Measurements from ENCODE around the gene RNF44.
"Not testable (repeated sequence)": the region's sequence is repeated elsewhere in the genome, so short reads cannot be mapped to it uniquely, and the experiment has no call there.

Gene RNF44

DNA sequence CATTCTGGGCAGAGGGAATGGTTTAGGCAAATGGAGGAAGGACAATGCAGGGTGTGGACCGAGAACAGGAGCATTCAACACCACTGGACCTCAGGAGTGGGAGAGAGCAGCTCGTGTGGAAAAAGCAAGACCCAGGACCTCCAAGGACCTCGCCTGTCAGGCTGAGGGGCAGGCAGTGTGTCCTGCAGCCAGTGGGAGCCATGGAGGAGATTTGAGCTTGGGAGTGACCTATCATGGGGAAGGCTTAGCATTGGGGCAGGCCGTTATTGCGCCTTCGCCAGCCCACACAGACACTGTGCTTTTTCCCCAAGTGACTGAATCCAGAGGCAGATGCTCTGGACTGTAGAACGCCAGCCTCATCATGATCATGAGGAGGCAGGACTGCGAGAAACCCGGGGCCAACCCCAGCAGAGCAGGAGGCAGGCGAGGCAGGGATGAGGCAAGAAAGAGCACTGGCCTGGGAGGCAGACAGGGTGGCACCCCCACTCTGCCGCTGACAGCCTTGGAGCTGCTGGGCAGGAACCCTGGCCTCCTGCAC lies 15.2 kb upstream of the RNF44 start:
- no peak for DNase-seq (ENCODE audit: low read depth)

DNA sequence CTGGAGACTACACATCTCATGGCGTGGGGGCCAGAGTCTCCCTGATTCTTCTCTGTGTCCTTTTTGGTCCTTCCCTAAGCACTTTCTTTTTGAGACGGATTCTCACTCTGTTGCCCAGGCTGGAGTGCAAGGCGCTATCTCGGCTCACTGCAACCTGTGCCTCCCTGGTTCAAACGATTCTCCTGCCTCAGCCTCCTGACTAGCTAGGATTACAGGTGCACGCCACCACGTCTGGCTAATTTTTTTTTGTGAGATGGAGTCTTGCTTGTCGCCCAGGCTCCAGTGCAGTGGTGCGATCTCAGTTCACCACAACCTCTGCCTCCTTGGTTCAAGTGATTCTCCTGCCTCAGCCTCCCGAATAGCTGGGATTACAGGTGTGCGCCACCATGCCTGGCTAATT lies 13.7 kb upstream of the RNF44 start:
- not testable (repeated sequence) for DNase-seq (ENCODE audit: low read depth)

- no peak for DNase-seq (ENCODE audit: low read depth)
Observed at GRCh38 chr5:176550275-176550831, 13.2 kb upstream of the RNF44 start.

DNA sequence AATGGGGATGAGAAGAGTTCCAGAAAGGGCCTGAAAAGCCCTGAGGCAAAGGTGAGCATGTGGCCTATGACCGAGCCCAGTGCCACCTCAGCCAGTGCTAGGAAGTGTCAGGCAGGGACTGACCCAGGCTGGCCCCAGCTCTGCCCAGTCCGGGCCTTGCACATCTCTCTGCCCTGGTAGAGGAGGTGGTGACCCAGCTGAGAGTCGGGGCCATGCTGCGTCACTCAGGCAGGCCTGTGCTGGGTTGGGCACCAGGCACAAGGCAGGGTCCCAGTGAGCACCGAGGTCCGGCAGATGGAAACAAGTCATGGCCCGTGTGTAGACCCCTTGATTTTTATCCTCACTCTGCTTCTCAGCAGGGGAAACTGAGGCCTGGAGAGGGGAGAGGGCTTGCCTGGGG lies 12.7 kb upstream of the RNF44 start:
- DNase-seq (ENCODE audit: low read depth): no peak

DNA sequence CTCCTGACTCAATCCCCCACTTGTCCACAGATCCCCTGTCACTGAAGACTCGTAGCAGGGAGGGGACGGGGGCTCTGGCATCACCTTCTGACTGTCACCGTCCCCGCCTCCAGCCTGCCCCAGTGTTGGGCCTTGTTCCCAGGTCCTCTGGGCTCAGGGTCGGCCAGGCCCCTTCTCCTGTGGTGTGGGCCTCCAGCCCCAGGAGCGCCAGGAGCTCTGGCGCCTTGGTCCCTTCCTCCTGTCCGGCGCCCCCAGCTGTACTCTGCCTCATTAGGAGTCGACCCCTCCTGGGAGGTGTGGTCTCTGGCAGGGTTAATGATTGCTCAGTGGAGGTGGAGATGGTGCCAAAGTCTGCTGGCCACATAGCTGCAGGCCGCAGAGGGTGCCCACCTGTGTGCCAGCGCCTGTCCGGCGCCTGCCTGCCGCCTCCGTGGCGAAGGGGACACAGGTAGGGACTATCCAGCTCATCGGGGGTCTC lies 11.8 kb upstream of the RNF44 start, which contains the start of gene CDHR2:
Gene CDHR2, plus strand, starts transcription at position 376 of the 478 bp plus-strand sequence. CDS start 16,011 bp downstream, outside the sequence.
- no peak for DNase-seq (ENCODE audit: low read depth)

GRCh38 chr5:176547802-176548201 lies 10.6 kb upstream of the RNF44 start:
- no peak for DNase-seq (ENCODE audit: low read depth)

- no peak for DNase-seq (ENCODE audit: low read depth)
Observed at GRCh38 chr5:176545737-176546509, 8.7 kb upstream of the RNF44 start.

- no peak for DNase-seq (ENCODE audit: low read depth)
Observed at GRCh38 chr5:176545388-176545736, 8.2 kb upstream of the RNF44 start.

DNA sequence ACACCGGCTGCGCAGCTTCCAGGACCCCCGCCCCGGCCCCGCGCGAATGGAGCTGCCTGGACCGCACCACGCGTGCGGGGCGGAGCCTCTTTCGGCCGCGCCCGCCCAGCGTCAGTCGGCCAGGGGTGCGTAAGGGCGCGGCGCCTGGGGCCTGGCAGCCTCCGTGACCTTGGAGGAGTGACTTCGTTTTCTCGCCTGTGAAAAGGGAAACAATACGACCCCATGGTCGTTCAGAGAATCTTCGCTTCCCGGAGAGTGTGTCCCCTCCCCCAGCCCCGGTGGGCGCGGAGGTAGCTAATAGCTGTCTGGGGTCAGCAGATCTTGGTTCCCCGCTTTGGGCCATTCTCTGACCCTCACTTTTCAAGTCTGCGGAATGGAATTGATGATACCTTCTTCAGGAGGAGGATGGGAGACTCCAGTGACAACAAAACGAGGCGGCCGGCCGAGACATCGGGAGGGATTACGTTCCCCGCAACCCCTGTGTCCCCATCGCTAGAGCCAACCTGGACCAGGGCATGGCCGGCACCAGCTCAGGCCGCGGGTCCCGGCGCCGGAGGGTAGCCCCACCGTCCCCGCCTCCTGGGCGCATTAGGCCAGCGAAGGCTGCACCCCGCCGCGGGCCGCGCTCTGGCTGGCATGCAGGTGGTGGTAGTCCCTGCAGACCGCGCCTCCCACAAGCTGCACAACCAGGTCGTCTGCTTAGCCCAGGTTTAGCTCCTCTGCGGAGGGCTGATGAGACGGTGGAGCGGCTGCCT lies 6.4 kb upstream of the RNF44 start:
- no peak for DNase-seq (ENCODE audit: low read depth)

- DNase-seq (ENCODE audit: low read depth): no peak
Observed at GRCh38 chr5:176542596-176543427, 5.6 kb upstream of the RNF44 start.

- DNase-seq (ENCODE audit: low read depth): no peak
Observed at GRCh38 chr5:176542135-176542595, 5.0 kb upstream of the RNF44 start.

DNA sequence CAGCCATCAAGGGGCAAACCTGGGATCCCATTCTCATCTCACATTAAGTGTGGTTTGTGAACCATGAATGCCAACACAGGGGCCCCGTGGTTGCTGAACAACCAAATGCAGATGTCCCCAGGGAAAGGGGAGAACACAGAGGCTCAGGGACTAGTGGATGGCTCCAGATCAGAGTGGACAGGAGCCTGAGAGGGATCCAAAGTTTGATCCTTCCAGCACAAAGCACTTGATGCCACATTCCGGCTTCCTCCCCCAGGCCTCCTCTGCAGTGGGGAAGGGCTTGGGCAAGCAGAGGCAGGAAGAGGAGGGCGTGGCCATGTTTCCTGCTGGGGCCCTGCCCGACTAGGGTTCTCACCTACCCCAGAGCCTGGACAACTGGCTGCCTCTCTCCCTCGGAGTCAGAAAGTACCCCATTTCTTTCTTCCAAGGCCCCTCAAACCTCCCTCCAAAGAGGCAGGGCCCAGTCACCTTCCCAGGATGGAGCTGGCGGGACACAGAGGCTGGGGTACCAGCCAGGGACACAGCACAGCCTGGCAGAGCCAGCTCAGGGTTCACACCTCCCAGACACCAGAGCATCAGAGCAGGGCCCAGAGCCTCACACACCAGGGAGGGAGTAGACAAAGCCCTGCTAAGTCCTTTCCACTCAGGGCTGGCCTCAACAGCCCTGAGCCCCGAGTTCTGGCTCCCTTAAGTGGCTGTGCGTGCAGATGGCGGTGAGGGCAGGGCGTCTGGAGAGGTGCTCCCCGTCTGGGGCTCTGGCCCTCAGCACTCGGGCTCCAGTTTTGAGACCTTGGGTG lies 4.3 kb upstream of the RNF44 start:
- DNase-seq (ENCODE audit: low read depth): no peak

GRCh38 chr5:176540956-176541337 lies 3.7 kb upstream of the RNF44 start:
- DNase-seq (ENCODE audit: low read depth): no peak

GRCh38 chr5:176540476-176540899 lies 3.3 kb upstream of the RNF44 start:
- DNase-seq (ENCODE audit: low read depth): no peak

- DNase-seq (ENCODE audit: low read depth): no peak
Observed at GRCh38 chr5:176538989-176539384, 1.8 kb upstream of the RNF44 start.

GRCh38 chr5:176538230-176538988 lies 1.2 kb upstream of the RNF44 start:
- DNase-seq (ENCODE audit: low read depth): no peak

GRCh38 chr5:176537554-176538229 lies 490 bp upstream of the RNF44 start:
- DNase-seq (ENCODE audit: low read depth): peak; percentile 99

DNA sequence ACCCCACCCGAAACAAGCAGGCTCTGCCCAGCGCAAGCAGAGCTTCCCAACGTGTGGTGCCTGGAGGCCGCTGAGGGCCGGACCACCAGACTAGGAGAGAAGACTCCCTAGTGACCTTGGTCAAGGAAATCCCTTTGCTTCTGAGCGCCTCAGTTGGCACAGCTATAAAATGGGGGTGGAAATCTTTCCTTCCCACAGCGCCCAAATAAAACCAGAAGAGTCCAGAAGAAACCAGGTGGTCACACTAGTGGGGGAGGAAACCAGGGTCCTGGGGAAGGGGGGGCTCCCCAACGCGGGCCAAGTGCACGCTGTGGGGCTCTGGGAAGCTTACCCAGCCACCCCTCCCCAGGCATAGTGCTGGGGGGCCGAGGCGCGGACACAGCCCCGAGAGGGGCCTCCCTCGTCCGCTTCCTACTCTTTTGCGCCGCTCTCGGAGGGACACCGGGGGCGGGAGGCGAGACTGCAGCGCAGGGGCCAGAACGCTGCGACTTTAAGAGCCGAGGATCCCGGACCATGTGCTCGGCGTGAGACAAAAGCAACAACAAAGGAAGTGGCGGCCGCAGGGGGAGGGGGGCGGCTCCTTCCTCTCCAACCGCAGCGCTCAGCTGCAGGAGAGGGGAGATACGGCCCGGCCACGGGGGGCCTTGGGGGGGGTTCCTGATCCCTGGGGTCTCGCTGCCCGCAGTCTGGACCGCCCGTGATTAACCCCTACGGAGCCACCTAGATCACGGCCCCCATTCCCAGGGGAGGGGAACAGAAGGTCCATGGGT lies 885 bp downstream of the RNF44 start:
- DNase-seq (ENCODE audit: low read depth): peak; percentile 36

- DNase-seq (ENCODE audit: low read depth): no peak
Observed at GRCh38 chr5:176535664-176536131, 1.5 kb downstream of the RNF44 start.

Measured in HS-5 (cell line).